ENCODE data around the gene SPO11. TPM values are rescaled to one million over a fixed set of nuclear protein-coding genes. Genes with fewer than 3 reads are reported as not detected.
A peak's percentile ranks its signal among the peaks of the same experiment; 100 is the strongest.

SPO11 gene
- total and polyA plus RNA-seq, 9 of the 15 experiments (the other 6 are each of a cell fraction or from before 2014, with no cell fraction given): not detected

- TF ChIP-seq, protein P1, sequence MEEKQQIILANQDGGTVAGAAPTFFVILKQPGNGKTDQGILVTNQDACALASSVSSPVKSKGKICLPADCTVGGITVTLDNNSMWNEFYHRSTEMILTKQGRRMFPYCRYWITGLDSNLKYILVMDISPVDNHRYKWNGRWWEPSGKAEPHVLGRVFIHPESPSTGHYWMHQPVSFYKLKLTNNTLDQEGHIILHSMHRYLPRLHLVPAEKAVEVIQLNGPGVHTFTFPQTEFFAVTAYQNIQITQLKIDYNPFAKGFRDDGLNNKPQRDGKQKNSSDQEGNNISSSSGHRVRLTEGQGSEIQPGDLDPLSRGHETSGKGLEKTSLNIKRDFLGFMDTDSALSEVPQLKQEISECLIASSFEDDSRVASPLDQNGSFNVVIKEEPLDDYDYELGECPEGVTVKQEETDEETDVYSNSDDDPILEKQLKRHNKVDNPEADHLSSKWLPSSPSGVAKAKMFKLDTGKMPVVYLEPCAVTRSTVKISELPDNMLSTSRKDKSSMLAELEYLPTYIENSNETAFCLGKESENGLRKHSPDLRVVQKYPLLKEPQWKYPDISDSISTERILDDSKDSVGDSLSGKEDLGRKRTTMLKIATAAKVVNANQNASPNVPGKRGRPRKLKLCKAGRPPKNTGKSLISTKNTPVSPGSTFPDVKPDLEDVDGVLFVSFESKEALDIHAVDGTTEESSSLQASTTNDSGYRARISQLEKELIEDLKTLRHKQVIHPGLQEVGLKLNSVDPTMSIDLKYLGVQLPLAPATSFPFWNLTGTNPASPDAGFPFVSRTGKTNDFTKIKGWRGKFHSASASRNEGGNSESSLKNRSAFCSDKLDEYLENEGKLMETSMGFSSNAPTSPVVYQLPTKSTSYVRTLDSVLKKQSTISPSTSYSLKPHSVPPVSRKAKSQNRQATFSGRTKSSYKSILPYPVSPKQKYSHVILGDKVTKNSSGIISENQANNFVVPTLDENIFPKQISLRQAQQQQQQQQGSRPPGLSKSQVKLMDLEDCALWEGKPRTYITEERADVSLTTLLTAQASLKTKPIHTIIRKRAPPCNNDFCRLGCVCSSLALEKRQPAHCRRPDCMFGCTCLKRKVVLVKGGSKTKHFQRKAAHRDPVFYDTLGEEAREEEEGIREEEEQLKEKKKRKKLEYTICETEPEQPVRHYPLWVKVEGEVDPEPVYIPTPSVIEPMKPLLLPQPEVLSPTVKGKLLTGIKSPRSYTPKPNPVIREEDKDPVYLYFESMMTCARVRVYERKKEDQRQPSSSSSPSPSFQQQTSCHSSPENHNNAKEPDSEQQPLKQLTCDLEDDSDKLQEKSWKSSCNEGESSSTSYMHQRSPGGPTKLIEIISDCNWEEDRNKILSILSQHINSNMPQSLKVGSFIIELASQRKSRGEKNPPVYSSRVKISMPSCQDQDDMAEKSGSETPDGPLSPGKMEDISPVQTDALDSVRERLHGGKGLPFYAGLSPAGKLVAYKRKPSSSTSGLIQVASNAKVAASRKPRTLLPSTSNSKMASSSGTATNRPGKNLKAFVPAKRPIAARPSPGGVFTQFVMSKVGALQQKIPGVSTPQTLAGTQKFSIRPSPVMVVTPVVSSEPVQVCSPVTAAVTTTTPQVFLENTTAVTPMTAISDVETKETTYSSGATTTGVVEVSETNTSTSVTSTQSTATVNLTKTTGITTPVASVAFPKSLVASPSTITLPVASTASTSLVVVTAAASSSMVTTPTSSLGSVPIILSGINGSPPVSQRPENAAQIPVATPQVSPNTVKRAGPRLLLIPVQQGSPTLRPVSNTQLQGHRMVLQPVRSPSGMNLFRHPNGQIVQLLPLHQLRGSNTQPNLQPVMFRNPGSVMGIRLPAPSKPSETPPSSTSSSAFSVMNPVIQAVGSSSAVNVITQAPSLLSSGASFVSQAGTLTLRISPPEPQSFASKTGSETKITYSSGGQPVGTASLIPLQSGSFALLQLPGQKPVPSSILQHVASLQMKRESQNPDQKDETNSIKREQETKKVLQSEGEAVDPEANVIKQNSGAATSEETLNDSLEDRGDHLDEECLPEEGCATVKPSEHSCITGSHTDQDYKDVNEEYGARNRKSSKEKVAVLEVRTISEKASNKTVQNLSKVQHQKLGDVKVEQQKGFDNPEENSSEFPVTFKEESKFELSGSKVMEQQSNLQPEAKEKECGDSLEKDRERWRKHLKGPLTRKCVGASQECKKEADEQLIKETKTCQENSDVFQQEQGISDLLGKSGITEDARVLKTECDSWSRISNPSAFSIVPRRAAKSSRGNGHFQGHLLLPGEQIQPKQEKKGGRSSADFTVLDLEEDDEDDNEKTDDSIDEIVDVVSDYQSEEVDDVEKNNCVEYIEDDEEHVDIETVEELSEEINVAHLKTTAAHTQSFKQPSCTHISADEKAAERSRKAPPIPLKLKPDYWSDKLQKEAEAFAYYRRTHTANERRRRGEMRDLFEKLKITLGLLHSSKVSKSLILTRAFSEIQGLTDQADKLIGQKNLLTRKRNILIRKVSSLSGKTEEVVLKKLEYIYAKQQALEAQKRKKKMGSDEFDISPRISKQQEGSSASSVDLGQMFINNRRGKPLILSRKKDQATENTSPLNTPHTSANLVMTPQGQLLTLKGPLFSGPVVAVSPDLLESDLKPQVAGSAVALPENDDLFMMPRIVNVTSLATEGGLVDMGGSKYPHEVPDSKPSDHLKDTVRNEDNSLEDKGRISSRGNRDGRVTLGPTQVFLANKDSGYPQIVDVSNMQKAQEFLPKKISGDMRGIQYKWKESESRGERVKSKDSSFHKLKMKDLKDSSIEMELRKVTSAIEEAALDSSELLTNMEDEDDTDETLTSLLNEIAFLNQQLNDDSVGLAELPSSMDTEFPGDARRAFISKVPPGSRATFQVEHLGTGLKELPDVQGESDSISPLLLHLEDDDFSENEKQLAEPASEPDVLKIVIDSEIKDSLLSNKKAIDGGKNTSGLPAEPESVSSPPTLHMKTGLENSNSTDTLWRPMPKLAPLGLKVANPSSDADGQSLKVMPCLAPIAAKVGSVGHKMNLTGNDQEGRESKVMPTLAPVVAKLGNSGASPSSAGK (IDR thresholded peaks at IDR 0.05): peak; percentile 90
- TF ChIP-seq MYC (IDR thresholded peaks at IDR 0.05; ENCODE audit: low read depth, low read length) (peak; percentile 20; the same call in 1 of the 2 replicates), MYC (CRISPR knock-in tag; IDR thresholded peaks at IDR 0.05; ENCODE audit: borderline replicate concordance, low read depth) (peak; percentile 89), DIDO1 (tag; IDR thresholded peaks at IDR 0.05; ENCODE audit: low read depth) (no peak), PHF8 (IDR thresholded peaks at IDR 0.05; ENCODE audit: borderline replicate concordance, low read length) (peak; percentile 24; the same call in 1 of the 2 replicates), ATF6 (CRISPR knock-in tag; IDR thresholded peaks at IDR 0.05) (no peak), HLTF (IDR thresholded peaks at IDR 0.05) (peak; percentile 50; the same call in 1 of the 2 replicates), ZNF134 (CRISPR knock-in tag; conservative IDR thresholded peaks at IDR 0.05) (0 out of 2 replicates have a peak, but pooled peaks have one; percentile 37), LEF1 (IDR thresholded peaks at IDR 0.05) (peak; percentile 77; the same call in 1 of the 2 replicates), ZNF3 (CRISPR knock-in tag; IDR thresholded peaks at IDR 0.05) (peak; percentile 93; the same call in 1 of the 2 replicates), ZFP36 (IDR thresholded peaks at IDR 0.05; ENCODE audit: low read depth, low read length, partially characterized antibody) (no peak), L3MBTL2 (IDR thresholded peaks at IDR 0.05) (peak; percentile 89)
- TF ChIP-seq, protein P2, sequence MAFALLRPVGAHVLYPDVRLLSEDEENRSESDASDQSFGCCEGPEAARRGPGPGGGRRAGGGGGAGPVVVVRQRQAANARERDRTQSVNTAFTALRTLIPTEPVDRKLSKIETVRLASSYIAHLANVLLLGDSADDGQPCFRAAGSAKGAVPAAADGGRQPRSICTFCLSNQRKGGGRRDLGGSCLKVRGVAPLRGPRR (CRISPR knock-in tag; IDR thresholded peaks at IDR 0.05): 0 out of 2 replicates have a peak, but pooled peaks have one; percentile 7
These were observed 60.3 kb downstream of the SPO11 start (continued) for GRCh38 chr20:57389695-57390603.
